Esophagus muscularis mucosa (tissue), 3 donors: ENCODE data around the gene LINC01488.

ENCODE experiments used
- CTCF ChIP-seq, 3 experiments: fragments of 200-600 bp in 2 of 3; fragments of 450-650 bp in 1 of 3; sonication (generic) in 2 of 3; IDR thresholded peaks; one replicate each; pipeline ENCODE4 v1.5.1; 2017 to 2019; ENCODE audit warnings: antibody characterized with exemption in 3 of 3, mild to moderate bottlenecking in 2 of 3, moderate library complexity in 1 of 3
- POLR2A ChIP-seq: fragments of 450-650 bp; IDR thresholded peaks from one replicate; pipeline ENCODE4 v1.6.1; 2017; ENCODE audit warnings: antibody characterized with exemption, moderate library complexity, mild to moderate bottlenecking, low read depth
- POLR2AphosphoS5 ChIP-seq, 2 donors: sonication (generic); formaldehyde crosslinking; IDR thresholded peaks; one replicate each; pipeline ENCODE4 v1.6.1; 2017; ENCODE audit warnings: antibody characterized with exemption in 2 of 2

- TF ChIP-seq CTCF (IDR thresholded peaks at IDR 0.05) = no peak
- TF ChIP-seq POLR2A = no peak
- TF ChIP-seq POLR2AphosphoS5 (IDR thresholded peaks at IDR 0.05) = no peak
These were observed 20.0 kb upstream of the LINC01488 start for GRCh38 chr11:69461272-69461962.
